H4 (cell line): ENCODE data around the gene PPP1CA. TPM values are rescaled to one million over a fixed set of nuclear protein-coding genes. Genes with fewer than 3 reads are reported as not detected.
A peak's percentile ranks its signal among the peaks of the same experiment; 100 is the strongest.

Experiments
- DNase-seq: peaks from one replicate; pipeline ENCODE4 v3.0.0-alpha.2; 2015; ENCODE audit warnings: low spot score
- total RNA-seq: library from RNA; depleted of rRNA; stranded (reverse); fragments of >200 nt; shearing (Covaris generic); gene quantifications from 2 replicates; pipeline ENCODE4 v1.2.3, GENCODE V29; 2014

PPP1CA gene
- total RNA-seq, 1 experiment from 2014 or later, result 212 TPM

- peak; percentile 57 for DNase-seq
These were observed 16.7 kb downstream of the PPP1CA start for GRCh38 chr11:67384851-67385366.

GRCh38 chr11:67382276-67383136 lies 19.2 kb downstream of the PPP1CA start:
- peak; percentile 62 for DNase-seq

GRCh38 chr11:67381244-67381972 lies 20.2 kb downstream of the PPP1CA start:
- DNase-seq, result no peak

- DNase-seq, result peak; percentile 54
These were observed 22.3 kb downstream of the PPP1CA start for GRCh38 chr11:67379061-67380058.

GRCh38 chr11:67378544-67378943 lies 23.1 kb downstream of the PPP1CA start:
- DNase-seq, result no peak

- no peak for DNase-seq
These were observed 24.5 kb downstream of the PPP1CA start for GRCh38 chr11:67376873-67377808.

- DNase-seq, result no peak
These were observed 25.4 kb downstream of the PPP1CA start for GRCh38 chr11:67376063-67376820.

GRCh38 chr11:67375320-67376055 lies 26.2 kb downstream of the PPP1CA start:
- DNase-seq, result no peak

GRCh38 chr11:67374571-67375281 lies 26.9 kb downstream of the PPP1CA start:
- peak; percentile 60 for DNase-seq

- peak; percentile 91 for DNase-seq
These were observed 27.7 kb downstream of the PPP1CA start for GRCh38 chr11:67373648-67374570.

GRCh38 chr11:67372993-67373647 lies 28.5 kb downstream of the PPP1CA start, which contains the start of gene CLCF1:
CLCF1 (minus strand) TSS chr11:67373598; CDS start chr11:67373539, 59 bp downstream.
- no peak for DNase-seq

GRCh38 chr11:67372321-67372992 lies 29.2 kb downstream of the PPP1CA start:
- no peak for DNase-seq

- peak; percentile 11 for DNase-seq
These were observed 29.7 kb downstream of the PPP1CA start for GRCh38 chr11:67371911-67372320.

GRCh38 chr11:67371189-67371910 lies 30.3 kb downstream of the PPP1CA start:
- peak; percentile 58 for DNase-seq
